B cell (primary cell): ENCODE data around the gene PRKN. TPM values are rescaled to one million over a fixed set of nuclear protein-coding genes. Genes with fewer than 3 reads are reported as not detected.

Experiments
- ATAC-seq: fragments of 200-7000 bp; cut with Tn5 transposase; one replicate; pipeline ENCODE4 v1.10.0; 2021; ENCODE audit warnings: low read depth, mild to moderate bottlenecking, moderate number of reproducible peaks, moderate library complexity
- CTCF ChIA-PET: fragments of 350-600 bp; sonication (Branson Sonifier 250); formaldehyde crosslinking; loops from one replicate; lab custom pipeline; 2021; ENCODE audit warnings: antibody characterized with exemption, inconsistent platforms; lab: Charles Lee
- POLR2A ChIA-PET: fragments of 350-600 bp; sonication (Branson Sonifier 250); formaldehyde crosslinking; loops from one replicate; lab custom pipeline; 2021; ENCODE audit warnings: antibody characterized with exemption; lab: Charles Lee
- DNase-seq: peaks from one replicate; pipeline ENCODE4 v3.0.0; 2013
- H2AFZ ChIP-seq: 2 replicates; pipeline ENCODE4 v1.6.1; 2012; ENCODE audit warnings: mild to moderate bottlenecking, low read depth, low read length; ENCODE audit not compliant: insufficient read depth, poor library complexity, severe bottlenecking
- H3K27ac ChIP-seq, 2 donors: 1 replicate in 1 of 2; 2 replicates in 1 of 2; pipeline ENCODE4 v1.5.1; 2012 to 2013; ENCODE audit warnings: low read length in 2 of 2, mild to moderate bottlenecking in 2 of 2, moderate library complexity in 1 of 2
- H3K27me3 ChIP-seq, 4 experiments: fragments of 200-600 bp in 1 of 4; sonication (generic) in 1 of 4; replicated peaks in 1 of 4; 1 replicate in 2 of 4; 2 replicates in 2 of 4; pipeline versions ENCODE4 v1.6.1 to v1.7.0; 2013 to 2016; ENCODE audit warnings: low read length in 3 of 4, mild to moderate bottlenecking in 2 of 4, mixed read lengths in 1 of 4, moderate library complexity in 1 of 4; ENCODE audit not compliant: insufficient read depth in 4 of 4, control insufficient read depth in 3 of 4; ENCODE audit errors: control extremely low read depth in 1 of 4
- H3K36me3 ChIP-seq, 2 experiments: replicated peaks in 1 of 2; 1 replicate in 1 of 2; 2 replicates in 1 of 2; pipeline versions ENCODE4 v1.6.1 to v1.7.1; 2013; ENCODE audit warnings: low read length in 1 of 2; ENCODE audit not compliant: insufficient read depth in 2 of 2, control insufficient read depth in 1 of 2; ENCODE audit errors: control extremely low read depth in 1 of 2, extremely low read depth in 1 of 2
- H3K4me1 ChIP-seq, 2 donors: fragments of 200-600 bp in 1 of 2; sonication (generic) in 1 of 2; 1 replicate in 1 of 2; 2 replicates in 1 of 2; pipeline versions ENCODE4 v1.5.1 to v1.6.1; 2013 to 2017; ENCODE audit warnings: low read length in 2 of 2; ENCODE audit not compliant: control insufficient read depth in 2 of 2, insufficient read depth in 2 of 2
- H3K4me2 ChIP-seq: replicated peaks from 2 replicates; pipeline ENCODE3; 2012; ENCODE audit warnings: mild to moderate bottlenecking, low read depth, low read length; ENCODE audit not compliant: poor library complexity, severe bottlenecking
- H3K4me3 ChIP-seq, 5 experiments: fragments of 200-600 bp in 1 of 5; sonication (generic) in 1 of 5; 1 replicate in 3 of 5; 2 replicates in 2 of 5; pipeline versions ENCODE4 v1.5.1 to v1.7.0; 2011 to 2016; ENCODE audit warnings: low read length in 4 of 5, mild to moderate bottlenecking in 4 of 5, low read depth in 2 of 5, control low read depth in 1 of 5, moderate library complexity in 1 of 5; ENCODE audit not compliant: insufficient read depth in 1 of 5; ENCODE audit errors: control extremely low read depth in 1 of 5, extremely low read depth in 1 of 5
- H3K79me2 ChIP-seq: fragments of 200-600 bp; sonication (generic); one replicate; pipeline ENCODE4 v1.6.0; 2016; ENCODE audit warnings: low read length; ENCODE audit not compliant: control insufficient read depth, insufficient read depth
- H3K9ac ChIP-seq: fragments of 200-600 bp; sonication (generic); 2 replicates; pipeline ENCODE4 v1.6.1; 2017; ENCODE audit warnings: mild to moderate bottlenecking, low read length, moderate library complexity
- H3K9me3 ChIP-seq, 3 donors: one replicate each; pipeline versions ENCODE4 v1.6.1 to v1.7.1; 2013; ENCODE audit warnings: low read length in 2 of 3; ENCODE audit not compliant: control insufficient read depth in 2 of 3, insufficient read depth in 1 of 3; ENCODE audit errors: control extremely low read depth in 1 of 3
- H4K20me1 ChIP-seq: 2 replicates; pipeline ENCODE4 v1.6.0; 2012; ENCODE audit warnings: mild to moderate bottlenecking, low read length; ENCODE audit not compliant: insufficient read depth, control insufficient read depth, poor library complexity, severe bottlenecking
- H3K27ac Mint-ChIP-seq: one replicate; pipeline ENCODE4 v1.8.0; 2021; ENCODE audit warnings: mixed read lengths
- H3K27me3 Mint-ChIP-seq: one replicate; pipeline ENCODE4 v1.8.0; 2021; ENCODE audit warnings: mixed read lengths
- H3K4me1 Mint-ChIP-seq: one replicate; pipeline ENCODE4 v1.8.0; 2021; ENCODE audit warnings: mixed read lengths
- H3K4me3 Mint-ChIP-seq: one replicate; pipeline ENCODE4 v1.8.0; 2021; ENCODE audit warnings: mixed read lengths
- H3K9me3 Mint-ChIP-seq: one replicate; pipeline ENCODE4 v1.8.0; 2022; ENCODE audit warnings: mixed read lengths; ENCODE audit not compliant: insufficient read depth
- CTCF ChIP-seq: fragments of 200-600 bp; IDR thresholded peaks from one replicate; pipeline ENCODE4 v1.8.0; 2022; ENCODE audit warnings: antibody characterized with exemption, mild to moderate bottlenecking
- EZH2 ChIP-seq: IDR thresholded peaks from 2 replicates; pipeline ENCODE4 v1.6.1; 2012; ENCODE audit warnings: borderline replicate concordance, low read depth, mild to moderate bottlenecking, moderate library complexity, low read length; ENCODE audit not compliant: insufficient read depth, poor library complexity, severe bottlenecking
- WGBS: methylation state at CpG from one replicate; pipeline ENCODE4 v1.1.5; 2013; ENCODE audit warnings: missing lambda C conversion rate; ENCODE audit not compliant: insufficient coverage; 5-methylcytosine and 5-hydroxymethylcytosine counted together
- intact Hi-C: fragments of 100-400 bp; cut with micrococcal nuclease; formaldehyde crosslinking; loops from one replicate; pipeline ENCODE4 v1.10.0; 2022
- polyA plus RNA-seq: library from polyadenylated mRNA; depleted of rRNA; stranded (reverse); fragments of >200 nt; gene quantifications from 2 replicates; pipeline ENCODE4 v1.2.3, GENCODE V29; 2012
- total RNA-seq, 2 donors: library from RNA; stranded (reverse); fragments of 120-200 nt in 1 of 2; gene quantifications; 1 replicate in 1 of 2; 2 replicates in 1 of 2; pipeline versions ENCODE4 v1.2.3 to v1.2.4, GENCODE V29; 2013 to 2022

The PRKN gene
- total and polyA plus RNA-seq, 2 donors (not counting 1 experiment from before 2014, with no cell fraction given) = 1.6 to 6.2 TPM

- Histone ChIP-seq H3K9ac (no peak overlapping the region), H3K27ac (no peak overlapping the region), H3K9me3 (no peaks in the 10 kb centered on the region), H3K27me3 (no peaks in the 10 kb centered on the region), H4K20me1 (no peaks in the 10 kb centered on the region), H3K4me2 (no peak overlapping the region), H3K4me3 (no peak overlapping the region), H2AFZ (no peak overlapping the region), H3K36me3 (no peaks in the 10 kb centered on the region), H3K79me2 (no peaks in the 10 kb centered on the region), H3K4me1 (no peaks in the 10 kb centered on the region)
- Mint-ChIP-seq H3K4me1 (no peaks in the 10 kb centered on the region), H3K4me3 (no peak overlapping the region), H3K9me3 (peaks cover 2% of the 10 kb centered on the region), H3K27me3 (no peaks in the 10 kb centered on the region), H3K27ac (no peak overlapping the region)
- WGBS = 97% methylated on average over 5 of the region's 5 CpGs
- CTCF ChIA-PET = no interaction called here
- ATAC-seq (no peak), DNase-seq (no peak)
- POLR2A ChIA-PET = no interaction called here
- intact Hi-C loops = no loop called here
- TF ChIP-seq EZH2 (no peak), CTCF (no peak)
Measured at GRCh38 chr6:161583584-161583983, 1144.0 kb downstream of the PRKN start.

- H3K9me3 ChIP-seq = no peaks in the 10 kb centered on the region
- H3K27me3 Mint-ChIP-seq = no peaks in the 10 kb centered on the region
- peaks cover 2% of the 10 kb centered on the region for H3K9me3 Mint-ChIP-seq
- no peaks in the 10 kb centered on the region for H3K79me2 ChIP-seq
- no peak overlapping the region for H3K27ac ChIP-seq
- intact Hi-C loops = no loop called here
- no peak overlapping the region for H3K4me3 Mint-ChIP-seq
- no peak overlapping the region for H3K4me3 ChIP-seq
- no peaks in the 10 kb centered on the region for H4K20me1 ChIP-seq
- H3K4me2 ChIP-seq = no peak overlapping the region
- no peaks in the 10 kb centered on the region for H3K4me1 Mint-ChIP-seq
- ChIA-PET CTCF (no interaction called here), POLR2A (no interaction called here)
- TF ChIP-seq EZH2 = no peak
- TF ChIP-seq CTCF = no peak
- no peak for DNase-seq
- WGBS = 85% methylated on average over 1 of the region's 3 CpGs
- no peaks in the 10 kb centered on the region for H3K4me1 ChIP-seq
- H3K27me3 ChIP-seq = no peaks in the 10 kb centered on the region
- H2AFZ ChIP-seq = no peak overlapping the region
- H3K9ac ChIP-seq = no peak overlapping the region
- no peaks in the 10 kb centered on the region for H3K36me3 ChIP-seq
- ATAC-seq = no peak
- no peak overlapping the region for H3K27ac Mint-ChIP-seq
Measured at GRCh38 chr6:161578478-161578877, 1149.1 kb downstream of the PRKN start.
